Measurements from ENCODE around the gene ADAMTSL1. TPM values are rescaled to one million over a fixed set of nuclear protein-coding genes. Genes with fewer than 3 reads are reported as not detected.

ADAMTSL1 gene
- total RNA-seq, 1 donor from 2014 or later: 61.8 TPM

- intact Hi-C loops (cut with DNase I): no loop called here
- no peak for DNase-seq (ENCODE audit: low spot score)
- ATAC-seq: peak; percentile 49
Observed at GRCh38 chr9:18706648-18707047, 232.7 kb downstream of the ADAMTSL1 start.

DNA sequence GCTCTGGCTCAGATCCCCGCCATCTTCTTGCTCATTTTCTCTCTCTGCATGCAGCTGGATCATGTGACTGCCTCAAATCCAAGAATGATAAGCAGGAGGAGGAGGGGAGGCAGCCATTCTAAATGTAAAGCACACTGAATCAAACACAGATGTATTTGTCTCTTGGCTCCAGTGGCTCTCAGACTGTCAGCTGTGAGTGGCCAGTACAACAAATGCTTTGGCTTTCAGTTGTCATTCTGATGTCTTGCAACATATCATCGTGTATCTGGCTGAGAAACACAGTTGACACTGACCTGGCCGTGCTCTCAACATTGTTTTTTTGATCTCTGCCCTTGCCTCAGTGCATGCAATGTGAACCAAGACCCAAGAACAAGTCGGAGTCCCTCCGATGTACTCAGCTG, 233.1 kb downstream of the ADAMTSL1 start:
- DNase-seq (ENCODE audit: low spot score) (no peak), ATAC-seq (peak; percentile 88)
- intact Hi-C loops (cut with DNase I): no loop called here

DNA sequence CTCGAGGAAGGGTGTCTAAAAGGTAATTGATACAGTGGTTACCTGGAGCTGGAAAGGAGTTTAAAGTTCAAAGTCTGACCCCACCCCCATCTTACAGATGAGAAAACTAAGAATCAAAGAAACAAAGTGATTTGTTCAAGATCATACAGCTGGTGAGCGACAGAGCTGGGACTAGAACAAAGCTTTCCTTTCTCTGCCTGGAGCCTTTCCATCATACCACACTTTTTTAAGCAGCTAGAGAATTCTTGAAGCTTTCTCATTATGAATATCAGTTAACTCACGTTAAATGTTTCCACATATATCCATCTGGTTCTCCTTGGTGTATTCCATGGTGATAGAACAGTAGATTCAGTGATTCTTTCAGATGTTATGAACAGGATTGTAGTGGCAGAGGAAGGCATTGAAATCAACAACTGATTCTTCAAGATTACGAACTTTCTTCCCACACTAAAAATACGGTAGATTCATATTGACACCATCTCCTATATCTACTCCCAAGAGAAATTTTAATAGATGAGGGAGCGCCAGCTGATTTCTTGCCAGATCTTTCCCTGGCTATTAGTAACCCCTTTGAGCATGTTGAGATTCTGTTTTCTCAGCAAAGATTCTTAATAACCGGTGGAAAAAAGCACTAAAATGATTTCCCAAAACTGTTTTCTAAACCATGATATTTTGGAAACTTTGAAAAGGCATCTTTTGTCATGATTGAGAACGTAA, 233.7 kb downstream of the ADAMTSL1 start:
- ATAC-seq (peak; percentile 69), DNase-seq (ENCODE audit: low spot score) (no peak)
- intact Hi-C loops (cut with DNase I): no loop called here

GRCh38 chr9:18708429-18708828, 234.5 kb downstream of the ADAMTSL1 start:
- ATAC-seq: peak; percentile 13
- intact Hi-C loops (cut with DNase I): no loop called here
- no peak for DNase-seq (ENCODE audit: low spot score)

- ATAC-seq: peak; percentile 4
- no peak for DNase-seq (ENCODE audit: low spot score)
- intact Hi-C loops (cut with DNase I): no loop called here
Observed at GRCh38 chr9:18710065-18710464, 236.1 kb downstream of the ADAMTSL1 start.

- intact Hi-C loops (cut with DNase I): no loop called here
- no peak for DNase-seq (ENCODE audit: low spot score)
- ATAC-seq: no peak
Observed at GRCh38 chr9:18717759-18718158, 243.8 kb downstream of the ADAMTSL1 start.

- intact Hi-C loops (cut with DNase I): no loop called here
- ATAC-seq (no peak), DNase-seq (ENCODE audit: low spot score) (no peak)
Observed at GRCh38 chr9:18718393-18718792, 244.4 kb downstream of the ADAMTSL1 start.

DNA sequence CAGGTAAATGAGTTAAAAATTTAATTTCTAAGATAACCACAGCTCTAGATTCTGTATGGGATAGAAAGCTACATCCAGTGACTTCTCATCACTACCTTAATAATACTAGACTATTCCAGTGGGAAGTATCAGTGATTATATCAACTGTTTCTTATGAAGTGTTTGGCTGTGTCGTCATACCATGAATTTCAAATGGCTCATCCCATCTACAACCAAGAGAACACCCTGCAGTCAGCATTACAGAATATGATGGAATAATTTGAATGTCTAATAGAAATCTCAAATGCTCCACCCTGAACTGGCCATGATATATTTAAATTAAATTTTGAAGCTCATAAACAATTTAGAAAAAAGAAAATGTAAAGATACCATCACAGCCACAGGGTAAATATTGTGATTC, 245.0 kb downstream of the ADAMTSL1 start:
- DNase-seq (ENCODE audit: low spot score) (no peak), ATAC-seq (no peak)
- intact Hi-C loops (cut with DNase I): no loop called here

- peak; percentile 28 for ATAC-seq
- intact Hi-C loops (cut with DNase I): no loop called here
- no peak for DNase-seq (ENCODE audit: low spot score)
Observed at GRCh38 chr9:18720691-18721090, 246.7 kb downstream of the ADAMTSL1 start.

DNA sequence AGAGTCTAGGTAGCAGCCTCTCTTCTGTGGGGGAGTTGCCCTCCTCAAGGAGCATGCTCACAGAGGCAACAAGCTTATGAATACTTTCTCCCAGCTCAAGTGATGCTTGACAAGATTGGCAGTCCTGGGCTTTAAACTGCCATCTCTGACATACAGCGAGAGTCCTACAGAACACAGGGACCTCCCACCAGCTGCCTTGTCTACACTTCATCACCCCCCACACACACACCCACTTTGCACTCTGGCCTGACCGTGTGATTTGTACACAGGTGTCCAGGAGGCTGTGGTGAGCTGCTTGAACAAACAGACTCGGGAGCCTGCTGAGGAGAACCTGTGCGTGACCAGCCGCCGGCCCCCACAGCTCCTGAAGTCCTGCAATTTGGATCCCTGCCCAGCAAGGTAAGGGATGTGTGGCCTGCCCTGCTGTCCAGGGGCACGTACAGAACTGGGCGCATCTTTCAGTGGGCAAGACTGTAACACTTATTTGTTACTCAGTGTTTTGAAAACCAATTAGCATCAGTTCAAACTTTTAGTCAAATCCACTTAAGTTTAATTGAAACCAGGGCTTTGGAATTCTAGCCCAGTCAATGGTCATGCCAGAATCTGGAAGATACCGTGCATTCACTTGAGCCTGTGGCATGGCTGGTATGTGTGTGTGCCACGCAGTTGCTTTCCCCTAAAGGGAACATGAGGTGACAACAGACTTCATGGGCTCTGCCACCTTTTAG, 247.5 kb downstream of the ADAMTSL1 start:
- intact Hi-C loops (cut with DNase I): no loop called here
- ATAC-seq: peak; percentile 20
- no peak for DNase-seq (ENCODE audit: low spot score)

DNA sequence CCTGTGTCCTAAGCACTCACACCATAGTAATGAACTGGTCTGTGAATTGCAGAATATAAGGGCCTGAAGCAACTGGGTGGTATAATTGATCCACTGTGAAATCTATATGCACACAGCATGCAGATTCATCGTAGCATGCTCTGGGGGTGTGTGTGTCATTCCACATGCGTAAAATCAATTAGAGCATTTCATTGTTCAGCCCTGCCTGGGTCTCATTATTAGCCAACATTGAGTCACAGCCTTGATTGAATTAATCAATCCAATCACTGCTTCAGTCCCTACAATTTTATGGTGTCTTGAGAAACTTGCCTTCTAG, 248.0 kb downstream of the ADAMTSL1 start:
- intact Hi-C loops (cut with DNase I): no loop called here
- no peak for DNase-seq (ENCODE audit: low spot score)
- ATAC-seq: no peak

GRCh38 chr9:18722882-18723281, 248.9 kb downstream of the ADAMTSL1 start:
- intact Hi-C loops (cut with DNase I): no loop called here
- DNase-seq (ENCODE audit: low spot score) (no peak), ATAC-seq (no peak)

GRCh38 chr9:18723366-18723765, 249.4 kb downstream of the ADAMTSL1 start:
- DNase-seq (ENCODE audit: low spot score) (no peak), ATAC-seq (no peak)
- intact Hi-C loops (cut with DNase I): no loop called here

- no peak for DNase-seq (ENCODE audit: low spot score)
- no peak for ATAC-seq
- intact Hi-C loops (cut with DNase I): no loop called here
Observed at GRCh38 chr9:18726546-18726945, 252.6 kb downstream of the ADAMTSL1 start.

GRCh38 chr9:18727904-18728303, 254.0 kb downstream of the ADAMTSL1 start:
- no peak for ATAC-seq
- no peak for DNase-seq (ENCODE audit: low spot score)
- intact Hi-C loops (cut with DNase I): no loop called here

GRCh38 chr9:18728642-18729041, 254.7 kb downstream of the ADAMTSL1 start:
- intact Hi-C loops (cut with DNase I): no loop called here
- ATAC-seq: no peak
- DNase-seq (ENCODE audit: low spot score): no peak

DNA sequence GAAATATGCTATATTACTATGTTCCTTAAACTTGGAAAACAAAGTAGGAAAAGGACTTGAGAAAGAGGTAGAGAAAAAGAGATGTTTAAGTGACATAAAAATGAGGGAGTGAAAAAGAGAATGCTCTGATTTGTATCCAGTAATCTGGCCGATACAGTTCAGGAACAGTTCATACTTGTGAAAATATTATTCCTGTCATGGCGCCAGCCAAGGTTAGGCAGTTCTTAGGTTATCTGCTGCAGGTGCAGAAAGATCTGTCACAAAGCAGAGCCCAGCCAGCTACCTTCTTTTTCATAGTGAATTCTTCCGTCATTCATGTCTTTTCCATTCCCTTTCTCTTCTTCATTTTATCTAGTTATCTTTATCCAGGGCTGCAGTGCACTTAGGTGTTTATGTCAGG, 256.3 kb downstream of the ADAMTSL1 start:
- no peak for DNase-seq (ENCODE audit: low spot score)
- intact Hi-C loops (cut with DNase I): no loop called here
- ATAC-seq: peak; percentile 34

GRCh38 chr9:18739127-18739526, 265.2 kb downstream of the ADAMTSL1 start:
- ATAC-seq (no peak), DNase-seq (ENCODE audit: low spot score) (no peak)
- intact Hi-C loops (cut with DNase I): no loop called here

DNA sequence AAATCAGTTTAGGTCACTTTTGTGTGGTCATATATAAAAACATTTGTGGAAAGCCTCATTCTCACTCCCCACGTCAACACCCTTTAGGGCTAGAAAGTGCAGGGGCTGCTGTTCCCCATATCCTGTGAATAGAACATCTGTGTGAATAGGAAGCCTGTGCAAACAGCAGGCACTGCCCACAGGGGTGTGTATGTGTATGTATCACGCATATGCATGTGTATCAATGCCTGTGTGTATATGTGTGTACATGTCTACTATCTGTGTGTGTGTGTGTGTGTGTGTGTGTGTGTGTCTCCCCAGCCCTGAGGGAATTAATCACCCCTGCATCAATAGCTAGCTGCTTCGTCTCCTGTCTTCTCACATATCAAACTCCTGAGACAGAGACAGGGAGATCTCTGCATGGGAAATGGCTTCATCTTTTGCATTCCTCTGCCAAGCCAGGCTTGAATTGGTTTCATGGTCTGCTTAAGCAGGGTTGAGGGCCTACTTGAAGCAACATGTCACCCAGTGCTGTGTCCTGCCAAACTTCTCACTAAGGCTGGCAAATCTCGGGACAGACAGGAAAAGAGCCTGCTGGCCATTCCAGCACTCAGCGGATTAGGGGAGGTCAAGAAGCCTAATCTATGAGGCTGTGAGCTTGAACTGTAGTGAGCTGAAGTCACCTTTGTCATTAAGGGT, 265.8 kb downstream of the ADAMTSL1 start:
- intact Hi-C loops (cut with DNase I): no loop called here
- DNase-seq (ENCODE audit: low spot score): no peak
- peak; percentile 40 for ATAC-seq

DNA sequence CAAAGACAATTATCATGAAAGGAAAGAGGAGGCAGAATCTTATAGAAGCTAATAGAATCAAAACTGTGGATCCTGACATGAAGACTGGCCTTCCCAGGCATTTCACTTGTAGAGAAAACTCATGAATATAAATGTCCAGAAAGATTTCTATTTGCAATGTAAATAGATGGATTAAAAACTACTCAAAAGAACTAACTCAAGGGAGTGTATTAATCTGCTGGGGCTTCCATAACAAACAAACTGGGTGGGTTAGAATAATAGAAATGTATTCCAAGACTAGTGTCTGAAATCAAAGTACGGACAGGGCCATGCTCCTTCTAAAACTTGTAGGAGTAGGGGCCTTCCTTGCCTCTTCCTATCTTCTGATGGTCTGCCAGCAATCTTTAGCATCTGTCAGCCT, 267.4 kb downstream of the ADAMTSL1 start:
- no peak for ATAC-seq
- intact Hi-C loops (cut with DNase I): no loop called here
- DNase-seq (ENCODE audit: low spot score): no peak
